Right lobe of liver (tissue), 6 donors: ENCODE results near the gene PDE4DIP. TPM values are rescaled to one million over a fixed set of nuclear protein-coding genes. Genes with fewer than 3 reads are reported as not detected.
"Not testable (repeated sequence)": the region's sequence is repeated elsewhere in the genome, so short reads cannot be mapped to it uniquely, and the experiment has no call there.

Experiments used
- ATAC-seq, 4 donors: fragments of 200-7000 bp; cut with Tn5 transposase; one replicate each; pipeline ENCODE4 v1.9.1; 2020; ENCODE audit warnings: mild to moderate bottlenecking in 4 of 4, moderate library complexity in 4 of 4
- DNase-seq, 3 donors: peaks; one replicate each; pipeline ENCODE4 v3.0.0-alpha.2; 2020
- H3K27ac ChIP-seq, 3 donors: fragments of 200-600 bp; one replicate each; pipeline ENCODE4 v1.8.0; 2022
- H3K27me3 ChIP-seq, 2 donors: fragments of 200-600 bp; one replicate each; pipeline ENCODE4 v1.8.0; 2022
- H3K36me3 ChIP-seq, 4 donors: fragments of 200-600 bp; sonication (generic) in 1 of 4; one replicate each; pipeline versions ENCODE4 v1.5.1 to v1.8.0; 2017 to 2022; ENCODE audit warnings: control low read depth in 1 of 4
- H3K4me1 ChIP-seq, 4 donors: fragments of 200-600 bp; sonication (generic) in 1 of 4; one replicate each; pipeline versions ENCODE4 v1.5.1 to v1.8.0; 2017 to 2022; ENCODE audit warnings: control low read depth in 1 of 4
- H3K4me3 ChIP-seq, 3 donors: fragments of 200-600 bp; one replicate each; pipeline ENCODE4 v1.8.0; 2022
- H3K9me3 ChIP-seq, 4 donors: fragments of 200-600 bp; sonication (generic) in 1 of 4; one replicate each; pipeline versions ENCODE4 v1.5.1 to v1.8.0; 2017 to 2022; ENCODE audit warnings: control low read depth in 1 of 4
- whole genome bisulfite sequencing: methylation state at CpG from one replicate; pipeline ENCODE4 v1.1.6; 2018; ENCODE audit warnings: low coverage, low lambda C conversion rate; ENCODE audit not compliant: insufficient coverage; ENCODE audit errors: missing lambda C conversion rate; 5-methylcytosine and 5-hydroxymethylcytosine counted together
- intact Hi-C, 2 donors: fragments of 100-400 bp; cut with DNase I; formaldehyde crosslinking; loops; one replicate each; pipeline versions ENCODE4 v1.11.2 to v1.14.1; 2022
- total RNA-seq, 6 experiments: library from RNA; depleted of rRNA in 2 of 6; stranded (reverse); fragments of >200 nt in 2 of 6; fragmentation: NEBNext Ultra II Directional in 3 of 6; extraction: Animal tissue kit (Norgen Biotek cat#: 25700) in 3 of 6; gene quantifications; one replicate each; pipeline versions ENCODE4 v1.1.0 to v1.2.4, GENCODE V29; 2016 to 2023
- donor health status: DM: no; HTN: yes; CAD: no.
- donor health status: DM: no; HTN: no; CAD: no.
- donor health status: DM: no; HTN: no; CAD: no.
- donor health status: DM: no; HTN: yes; CAD: no.
- donor health status: DM: no; HTN: yes; CAD: no.

The PDE4DIP gene
- total RNA-seq, 6 experiments from 2014 or later = 36.3 to 129 (median 57.9) TPM

- no CpG with 5 or more reads among the region's 3 CpGs for WGBS
- H3K36me3 ChIP-seq, intact Hi-C loops, H3K27me3 ChIP-seq, H3K4me3 ChIP-seq, DNase-seq, H3K4me1 ChIP-seq, H3K9me3 ChIP-seq: not testable (repeated sequence)
- peak overlapping the region in 1 of 3 donors; percentile 74 for H3K27ac ChIP-seq
- ATAC-seq = peak; percentile 42 to 55 (median 53)
Measured at GRCh38 chr1:148900691-148901090, 56.5 kb downstream of the PDE4DIP start.

- H3K27me3 ChIP-seq, H3K36me3 ChIP-seq, H3K9me3 ChIP-seq, intact Hi-C loops, H3K4me3 ChIP-seq, H3K4me1 ChIP-seq, DNase-seq: not testable (repeated sequence)
- 0% methylated on average over 1 of the region's 9 CpGs for WGBS
- peak; percentile 97 to 100 (median 100) for ATAC-seq
- peak overlapping the region in 1 of 3 donors; percentile 74 for H3K27ac ChIP-seq
Measured at GRCh38 chr1:148901150-148901952, 57.1 kb downstream of the PDE4DIP start.

GRCh38 chr1:148901953-148902341, 57.7 kb downstream of the PDE4DIP start:
- DNase-seq, H3K9me3 ChIP-seq, H3K4me3 ChIP-seq, H3K36me3 ChIP-seq, H3K4me1 ChIP-seq, H3K27me3 ChIP-seq, intact Hi-C loops: not testable (repeated sequence)
- peak in 2 of 4 donors; percentile 1 to 23 for ATAC-seq
- no CpG with 5 or more reads among the region's 4 CpGs for WGBS
- peak overlapping the region in 1 of 3 donors; percentile 47 for H3K27ac ChIP-seq

GRCh38 chr1:148909219-148909826, 65.1 kb downstream of the PDE4DIP start:
- H3K4me3 ChIP-seq, H3K4me1 ChIP-seq, H3K36me3 ChIP-seq, H3K27ac ChIP-seq, H3K27me3 ChIP-seq, intact Hi-C loops, H3K9me3 ChIP-seq, DNase-seq: not testable (repeated sequence)
- WGBS = no CpG with 5 or more reads among the region's 4 CpGs
- peak; percentile 28 to 67 (median 50) for ATAC-seq

GRCh38 chr1:148911303-148911928, 67.2 kb downstream of the PDE4DIP start:
- H3K27me3 ChIP-seq, H3K4me3 ChIP-seq, DNase-seq, H3K27ac ChIP-seq, H3K36me3 ChIP-seq, H3K4me1 ChIP-seq, intact Hi-C loops, H3K9me3 ChIP-seq: not testable (repeated sequence)
- peak; percentile 66 to 78 (median 70) for ATAC-seq
- WGBS = no CpG with 5 or more reads among the region's 5 CpGs

GRCh38 chr1:148916222-148916621, 72.0 kb downstream of the PDE4DIP start:
- not testable (repeated sequence) for H3K27ac ChIP-seq, H3K4me3 ChIP-seq

GRCh38 chr1:148916695-148917348, 72.6 kb downstream of the PDE4DIP start:
- DNase-seq, H3K4me3 ChIP-seq, H3K9me3 ChIP-seq, H3K4me1 ChIP-seq, H3K27me3 ChIP-seq, H3K36me3 ChIP-seq, H3K27ac ChIP-seq, intact Hi-C loops: not testable (repeated sequence)
- 13% methylated on average over 2 of the region's 4 CpGs for WGBS
- peak; percentile 4 to 42 (median 18) for ATAC-seq

More at GRCh38 chr1:148916222-148916621, 72.0 kb downstream of the PDE4DIP start:
- DNase-seq, H3K4me1 ChIP-seq, ATAC-seq, intact Hi-C loops, H3K27me3 ChIP-seq, H3K36me3 ChIP-seq, H3K9me3 ChIP-seq: not testable (repeated sequence)
- WGBS = no CpG with 5 or more reads among the region's 2 CpGs

GRCh38 chr1:148918836-148919447, 74.7 kb downstream of the PDE4DIP start:
- H3K36me3 ChIP-seq, H3K27me3 ChIP-seq, H3K9me3 ChIP-seq, intact Hi-C loops, H3K27ac ChIP-seq, H3K4me3 ChIP-seq, DNase-seq, ATAC-seq, H3K4me1 ChIP-seq: not testable (repeated sequence)
- 89% methylated on average over 2 of the region's 3 CpGs for WGBS

GRCh38 chr1:148921047-148921446, 76.8 kb downstream of the PDE4DIP start:
- H3K27ac ChIP-seq, H3K4me3 ChIP-seq, H3K27me3 ChIP-seq, H3K4me1 ChIP-seq, H3K9me3 ChIP-seq, intact Hi-C loops, DNase-seq, H3K36me3 ChIP-seq: not testable (repeated sequence)
- no CpG with 5 or more reads among the region's 1 CpG for WGBS
- peak; percentile 89 to 95 (median 94) for ATAC-seq

- ATAC-seq, H3K27ac ChIP-seq, H3K4me3 ChIP-seq, H3K9me3 ChIP-seq, H3K36me3 ChIP-seq, H3K4me1 ChIP-seq, DNase-seq, H3K27me3 ChIP-seq, intact Hi-C loops: not testable (repeated sequence)
- 83% methylated on average over 1 of the region's 3 CpGs for WGBS
Measured at GRCh38 chr1:148923798-148924197, 79.6 kb downstream of the PDE4DIP start.
